ENCODE data around the gene TMEM14C. TPM values are rescaled to one million over a fixed set of nuclear protein-coding genes. Genes with fewer than 3 reads are reported as not detected.
"Not testable (repeated sequence)": the region's sequence is repeated elsewhere in the genome, so short reads cannot be mapped to it uniquely, and the experiment has no call there.

Gene TMEM14C
- polyA plus RNA-seq, 2 donors, result 82.7 to 84.9 TPM

DNA sequence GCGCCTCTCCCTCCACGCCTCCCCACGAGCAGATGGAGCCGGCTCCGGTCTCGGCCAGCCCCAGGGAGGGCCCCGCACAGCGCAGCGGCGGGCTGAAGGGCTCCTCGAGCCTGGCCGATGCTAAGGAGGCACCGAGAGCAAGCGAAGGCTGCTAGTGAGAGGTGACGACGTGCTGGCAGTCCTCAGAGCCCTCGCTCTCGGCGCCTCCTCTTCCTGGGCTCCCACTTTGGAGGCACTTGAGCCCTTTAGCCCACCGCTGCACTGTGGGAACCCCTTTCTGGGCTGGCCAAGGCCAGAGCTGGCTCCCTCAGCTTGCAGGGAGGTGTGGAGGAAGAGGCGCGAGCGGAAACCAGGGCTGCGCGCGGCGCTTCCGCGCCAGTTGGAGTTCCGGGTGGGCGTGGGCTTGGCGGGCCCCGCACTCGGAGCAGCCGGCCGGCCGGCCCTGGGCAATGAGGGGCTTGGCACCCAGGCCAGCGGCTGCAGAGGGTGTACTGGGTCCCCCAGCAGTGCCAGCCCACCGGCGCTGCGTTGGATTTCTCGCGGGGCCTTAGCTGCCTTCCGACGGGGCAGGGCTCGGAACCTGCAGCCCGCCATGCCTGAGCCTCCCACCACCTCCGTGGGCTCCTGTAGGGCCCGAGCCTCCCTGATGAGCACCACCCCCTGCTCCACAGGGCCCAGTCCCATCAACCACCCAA, 2.5 kb upstream of the TMEM14C start:
- H3K27me3 ChIP-seq (ENCODE audit: control insufficient read depth in 1 of 2, insufficient read depth in 2 of 2, low read length in 2 of 2), result no peaks in the 10 kb centered on the region
- 23 to 29% methylated on average over 42 to 49 of the region's 49 CpGs for WGBS, 2 donors
- no peaks in the 10 kb centered on the region for H3K9me3 ChIP-seq (ENCODE audit: control insufficient read depth in 2 of 2, insufficient read depth in 1 of 2, low read depth in 1 of 2, low read length in 1 of 2)
- H3K4me1 ChIP-seq (ENCODE audit: control insufficient read depth in 2 of 2, insufficient read depth in 2 of 2, low read length in 1 of 2), result peaks cover 2 to 3% of the 10 kb centered on the region in 2 donors
- peak overlapping the region; percentile 90 to 93 for H3K27ac ChIP-seq (ENCODE audit: low read depth in 2 of 2, low read length in 1 of 2)
- H3K4me3 ChIP-seq (ENCODE audit: low read depth in 1 of 2, low read length in 2 of 2), result peak overlapping the region; percentile 61 to 67
- no peaks in the 10 kb centered on the region for H3K36me3 ChIP-seq (ENCODE audit: control insufficient read depth in 2 of 2, insufficient read depth in 2 of 2, low read length in 1 of 2)

DNA sequence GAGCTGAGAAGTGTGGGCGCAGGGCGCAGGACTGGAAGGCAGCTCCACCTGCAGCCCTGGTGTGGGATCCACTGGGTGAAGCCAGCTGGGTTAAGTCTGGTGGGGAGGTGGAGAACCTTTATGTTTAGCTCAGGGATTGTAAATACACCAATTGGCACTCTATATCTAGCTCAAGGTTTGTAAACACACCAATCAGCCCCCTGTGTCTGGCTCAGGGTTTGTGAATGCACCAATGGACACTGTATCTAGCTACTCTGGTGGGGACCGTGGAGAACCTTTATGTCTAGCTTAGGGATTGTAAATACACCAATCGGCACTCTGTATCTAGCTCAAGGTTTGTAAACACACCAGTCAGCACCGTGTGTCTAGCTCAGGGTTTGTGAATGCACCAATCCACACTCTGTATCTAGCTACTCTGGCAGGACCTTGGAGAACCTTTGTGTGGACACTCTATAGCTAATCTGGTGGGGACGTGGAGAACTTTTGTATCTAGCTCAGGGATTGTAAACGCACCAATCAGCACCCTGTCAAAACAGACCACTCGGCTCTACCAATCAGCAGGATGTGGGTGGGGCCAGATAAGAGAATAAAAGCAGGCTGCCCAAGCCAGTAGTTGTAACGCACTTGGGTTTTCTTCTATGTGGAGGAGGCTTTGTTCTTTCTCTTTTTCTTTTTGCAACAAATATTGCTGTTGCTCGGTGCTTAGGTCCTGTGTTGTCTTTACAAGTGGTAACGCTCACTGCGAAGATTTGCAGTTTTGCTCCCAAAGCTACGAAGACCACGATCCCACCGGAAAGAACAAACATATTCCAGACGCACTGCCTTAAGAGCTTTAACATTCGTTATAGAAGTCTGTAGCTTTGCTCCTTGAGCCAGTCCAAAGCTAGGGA, 1.7 kb upstream of the TMEM14C start:
- 78 to 88% methylated on average over 17 of the region's 17 CpGs for WGBS, 2 donors

DNA sequence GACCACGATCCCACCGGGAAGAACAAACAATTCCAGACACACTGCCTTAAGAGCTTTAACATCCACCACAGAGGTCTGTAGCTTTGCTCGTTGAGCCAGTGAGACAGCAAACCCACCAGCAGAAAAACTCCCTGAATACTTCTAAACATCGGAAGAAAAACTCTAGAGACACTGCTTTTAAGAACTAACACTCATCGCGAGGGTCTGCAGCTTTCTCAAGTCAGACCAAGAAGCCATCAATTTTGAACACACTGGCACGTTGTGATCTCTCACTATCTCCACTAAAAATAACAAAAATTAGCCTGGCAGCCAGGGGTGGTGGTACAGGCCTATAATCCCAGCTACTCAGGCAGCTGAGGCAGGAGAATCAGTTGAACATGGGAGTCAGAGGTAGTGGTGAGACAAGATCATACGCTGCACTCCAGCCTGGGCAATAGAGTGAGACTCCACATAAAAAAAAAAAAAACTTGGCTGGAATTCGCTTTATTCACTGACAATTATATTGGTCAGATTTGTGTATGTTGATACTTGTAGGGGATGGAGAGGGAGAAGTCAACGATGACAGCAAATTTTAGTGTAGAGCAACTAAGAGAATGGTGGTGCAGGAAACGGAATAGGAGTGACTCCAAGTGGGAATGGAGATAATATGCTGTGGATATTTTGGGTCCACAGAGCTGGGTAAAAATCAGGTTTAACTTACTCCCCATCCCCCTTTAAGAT, 860 bp upstream of the TMEM14C start:
- Histone ChIP-seq H3K27ac (ENCODE audit: low read depth in 2 of 2, low read length in 1 of 2) (peak overlapping the region; percentile 88 to 91), H3K4me1 (ENCODE audit: control insufficient read depth in 2 of 2, insufficient read depth in 2 of 2, low read length in 1 of 2) (peaks cover 2 to 3% of the 10 kb centered on the region in 2 donors), H3K4me3 (ENCODE audit: low read depth in 1 of 2, low read length in 2 of 2) (peak overlapping the region; percentile 60 to 71), H3K36me3 (ENCODE audit: control insufficient read depth in 2 of 2, insufficient read depth in 2 of 2, low read length in 1 of 2) (no peaks in the 10 kb centered on the region), H3K9me3 (ENCODE audit: control insufficient read depth in 2 of 2, insufficient read depth in 1 of 2, low read depth in 1 of 2, low read length in 1 of 2) (no peaks in the 10 kb centered on the region), H3K27me3 (ENCODE audit: control insufficient read depth in 1 of 2, insufficient read depth in 2 of 2, low read length in 2 of 2) (no peaks in the 10 kb centered on the region)
- WGBS, 2 donors, result 73 to 76% methylated on average over 11 of the region's 11 CpGs

More for the DNA sequence above, 1.7 kb upstream of the TMEM14C start:
- Histone ChIP-seq H3K4me3 (ENCODE audit: low read depth in 1 of 2, low read length in 2 of 2) (peak overlapping the region; percentile 61 to 67), H3K27ac (ENCODE audit: low read depth in 2 of 2, low read length in 1 of 2) (peak overlapping the region; percentile 90 to 93)
- not testable (repeated sequence) for H3K4me1 ChIP-seq (ENCODE audit: control insufficient read depth in 2 of 2, insufficient read depth in 2 of 2, low read length in 1 of 2); H3K36me3 ChIP-seq (ENCODE audit: control insufficient read depth in 2 of 2, insufficient read depth in 2 of 2, low read length in 1 of 2); H3K27me3 ChIP-seq (ENCODE audit: control insufficient read depth in 1 of 2, insufficient read depth in 2 of 2, low read length in 2 of 2); H3K9me3 ChIP-seq (ENCODE audit: control insufficient read depth in 2 of 2, insufficient read depth in 1 of 2, low read depth in 1 of 2, low read length in 1 of 2)

DNA sequence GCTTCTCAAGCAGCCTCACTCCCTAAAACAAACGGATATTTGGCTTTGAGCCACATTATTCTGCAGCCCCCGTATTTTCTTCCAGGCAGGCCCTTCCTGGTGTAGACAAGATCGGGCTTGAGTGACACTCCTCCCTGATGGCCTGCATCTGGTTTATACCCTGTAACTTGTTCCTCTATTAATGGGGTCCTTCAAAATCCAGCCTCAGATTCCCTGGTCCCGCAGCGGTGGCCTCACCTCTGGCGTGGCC, 375 bp upstream of the TMEM14C start:
- Histone ChIP-seq H3K36me3 (ENCODE audit: control insufficient read depth in 2 of 2, insufficient read depth in 2 of 2, low read length in 1 of 2) (no peaks in the 10 kb centered on the region), H3K27ac (ENCODE audit: low read depth in 2 of 2, low read length in 1 of 2) (peak overlapping the region; percentile 88 to 91), H3K4me1 (ENCODE audit: control insufficient read depth in 2 of 2, insufficient read depth in 2 of 2, low read length in 1 of 2) (peaks cover 2 to 3% of the 10 kb centered on the region in 2 donors), H3K4me3 (ENCODE audit: low read depth in 1 of 2, low read length in 2 of 2) (peak overlapping the region; percentile 60 to 71), H3K9me3 (ENCODE audit: control insufficient read depth in 2 of 2, insufficient read depth in 1 of 2, low read depth in 1 of 2, low read length in 1 of 2) (no peaks in the 10 kb centered on the region), H3K27me3 (ENCODE audit: control insufficient read depth in 1 of 2, insufficient read depth in 2 of 2, low read length in 2 of 2) (no peaks in the 10 kb centered on the region)
- WGBS, 2 donors, result 1 to 2% methylated on average over 6 of the region's 6 CpGs

DNA sequence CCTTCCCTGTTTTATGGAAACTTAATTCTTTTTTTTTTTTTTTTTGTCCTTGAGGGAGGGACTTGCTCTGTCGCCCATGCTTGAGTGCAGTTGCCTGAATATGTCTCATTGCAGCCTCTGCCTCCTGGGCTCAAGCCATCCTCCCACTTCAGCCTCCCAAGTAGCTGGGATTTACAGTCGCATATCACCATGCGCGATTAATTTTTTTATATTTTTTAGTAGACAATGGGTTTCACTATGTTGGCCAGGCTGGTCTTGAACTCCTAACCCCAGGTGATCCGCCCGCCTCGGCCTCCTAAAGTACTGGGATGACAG, 654 bp downstream of the TMEM14C start:
- Histone ChIP-seq H3K4me3 (ENCODE audit: low read depth in 1 of 2, low read length in 2 of 2) (peak overlapping the region; percentile 60 to 71), H3K36me3 (ENCODE audit: control insufficient read depth in 2 of 2, insufficient read depth in 2 of 2, low read length in 1 of 2) (peaks cover 2 to 3% of the 10 kb centered on the region in 2 donors), H3K27me3 (ENCODE audit: control insufficient read depth in 1 of 2, insufficient read depth in 2 of 2, low read length in 2 of 2) (no peaks in the 10 kb centered on the region), H3K9me3 (ENCODE audit: control insufficient read depth in 2 of 2, insufficient read depth in 1 of 2, low read depth in 1 of 2, low read length in 1 of 2) (no peaks in the 10 kb centered on the region), H3K4me1 (ENCODE audit: control insufficient read depth in 2 of 2, insufficient read depth in 2 of 2, low read length in 1 of 2) (peaks cover 2 to 3% of the 10 kb centered on the region in 2 donors), H3K27ac (ENCODE audit: low read depth in 2 of 2, low read length in 1 of 2) (peak overlapping the region; percentile 88 to 91)
- 22 to 28% methylated on average over 7 of the region's 7 CpGs for WGBS, 2 donors

DNA sequence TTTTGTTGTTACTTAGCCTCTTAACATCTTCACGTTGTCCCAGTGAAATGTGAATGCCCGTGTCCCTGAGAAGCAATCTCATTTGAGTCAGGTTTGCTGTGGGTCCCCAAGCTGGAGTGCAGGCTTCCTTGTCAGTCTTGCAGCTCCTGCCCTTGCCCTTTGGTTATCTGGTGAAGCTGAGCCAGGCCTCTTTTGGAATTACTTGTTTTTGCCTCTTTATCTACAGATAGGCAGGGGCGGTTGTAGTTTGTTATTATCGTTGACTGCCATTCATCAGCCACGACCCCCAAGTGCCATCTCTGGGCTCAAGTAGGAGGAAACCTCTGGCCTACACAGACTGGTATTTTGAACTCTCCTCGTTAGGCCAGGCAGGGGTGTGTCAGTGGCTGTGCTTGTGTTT, 2.2 kb downstream of the TMEM14C start:
- H3K36me3 ChIP-seq (ENCODE audit: control insufficient read depth in 2 of 2, insufficient read depth in 2 of 2, low read length in 1 of 2), result peaks cover 3 to 5% of the 10 kb centered on the region in 2 donors
- 70 to 82% methylated on average over 6 of the region's 6 CpGs for WGBS, 2 donors
- H3K9me3 ChIP-seq (ENCODE audit: control insufficient read depth in 2 of 2, insufficient read depth in 1 of 2, low read depth in 1 of 2, low read length in 1 of 2), result no peaks in the 10 kb centered on the region
- H3K27me3 ChIP-seq (ENCODE audit: control insufficient read depth in 1 of 2, insufficient read depth in 2 of 2, low read length in 2 of 2), result no peaks in the 10 kb centered on the region
- H3K27ac ChIP-seq (ENCODE audit: low read depth in 2 of 2, low read length in 1 of 2), result no peak overlapping the region
- H3K4me1 ChIP-seq (ENCODE audit: control insufficient read depth in 2 of 2, insufficient read depth in 2 of 2, low read length in 1 of 2), result peaks cover 2 to 3% of the 10 kb centered on the region in 2 donors
- H3K4me3 ChIP-seq (ENCODE audit: low read depth in 1 of 2, low read length in 2 of 2), result no peak overlapping the region

DNA sequence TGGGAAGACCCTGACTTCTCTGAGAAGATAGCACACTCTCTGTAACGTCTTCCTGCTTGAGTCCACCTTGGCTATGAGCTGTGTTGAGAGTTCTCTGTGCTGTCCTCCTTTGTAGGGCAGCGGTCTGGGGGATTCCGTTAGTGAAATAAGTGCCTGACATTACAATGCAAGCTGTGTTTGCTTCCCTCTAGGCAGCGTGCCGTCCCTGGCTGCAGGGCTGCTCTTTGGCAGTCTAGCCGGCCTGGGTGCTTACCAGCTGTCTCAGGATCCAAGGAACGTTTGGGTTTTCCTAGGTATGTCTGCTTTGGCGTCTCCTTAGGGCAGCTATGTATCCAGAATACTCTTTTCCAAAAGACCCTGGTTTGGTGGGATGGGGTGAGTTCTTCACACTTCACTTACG, 2.8 kb downstream of the TMEM14C start:
- Histone ChIP-seq H3K9me3 (ENCODE audit: control insufficient read depth in 2 of 2, insufficient read depth in 1 of 2, low read depth in 1 of 2, low read length in 1 of 2) (no peaks in the 10 kb centered on the region), H3K4me3 (ENCODE audit: low read depth in 1 of 2, low read length in 2 of 2) (no peak overlapping the region), H3K27ac (ENCODE audit: low read depth in 2 of 2, low read length in 1 of 2) (no peak overlapping the region), H3K4me1 (ENCODE audit: control insufficient read depth in 2 of 2, insufficient read depth in 2 of 2, low read length in 1 of 2) (peaks cover 2 to 3% of the 10 kb centered on the region in 2 donors), H3K36me3 (ENCODE audit: control insufficient read depth in 2 of 2, insufficient read depth in 2 of 2, low read length in 1 of 2) (peaks cover 3 to 5% of the 10 kb centered on the region in 2 donors), H3K27me3 (ENCODE audit: control insufficient read depth in 1 of 2, insufficient read depth in 2 of 2, low read length in 2 of 2) (no peaks in the 10 kb centered on the region)
- 80 to 82% methylated on average over 9 of the region's 9 CpGs for whole genome bisulfite sequencing, 2 donors

DNA sequence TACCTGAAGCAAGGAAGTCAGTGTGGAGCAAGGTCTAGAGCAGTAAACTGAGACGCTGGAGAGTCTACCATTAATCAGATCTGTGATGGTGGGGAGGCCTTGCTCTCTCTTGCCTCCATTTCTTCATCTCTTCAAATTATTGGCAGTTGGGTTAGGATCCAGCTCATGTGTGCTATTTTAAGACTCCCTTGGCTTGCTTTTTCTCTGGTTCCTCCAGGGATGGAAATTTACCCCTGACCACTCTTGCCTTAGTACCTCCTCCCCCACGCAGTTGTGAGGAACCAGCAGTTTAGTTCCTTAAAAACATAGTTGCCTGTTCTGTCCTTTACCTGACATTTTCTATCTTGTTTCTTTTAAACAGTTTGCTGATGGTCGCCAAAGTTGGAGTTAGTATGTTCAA, 7.4 kb downstream of the TMEM14C start:
- H3K9me3 ChIP-seq (ENCODE audit: control insufficient read depth in 2 of 2, insufficient read depth in 1 of 2, low read depth in 1 of 2, low read length in 1 of 2), result no peaks in the 10 kb centered on the region
- no peaks in the 10 kb centered on the region for H3K27me3 ChIP-seq (ENCODE audit: control insufficient read depth in 1 of 2, insufficient read depth in 2 of 2, low read length in 2 of 2)
- no peak overlapping the region for H3K27ac ChIP-seq (ENCODE audit: low read depth in 2 of 2, low read length in 1 of 2)
- 80 to 86% methylated on average over 3 of the region's 3 CpGs for WGBS, 2 donors
- no peaks in the 10 kb centered on the region for H3K4me1 ChIP-seq (ENCODE audit: control insufficient read depth in 2 of 2, insufficient read depth in 2 of 2, low read length in 1 of 2)
- no peak overlapping the region for H3K4me3 ChIP-seq (ENCODE audit: low read depth in 1 of 2, low read length in 2 of 2)
- H3K36me3 ChIP-seq (ENCODE audit: control insufficient read depth in 2 of 2, insufficient read depth in 2 of 2, low read length in 1 of 2), result peaks cover 3 to 12% of the 10 kb centered on the region in 2 donors

DNA sequence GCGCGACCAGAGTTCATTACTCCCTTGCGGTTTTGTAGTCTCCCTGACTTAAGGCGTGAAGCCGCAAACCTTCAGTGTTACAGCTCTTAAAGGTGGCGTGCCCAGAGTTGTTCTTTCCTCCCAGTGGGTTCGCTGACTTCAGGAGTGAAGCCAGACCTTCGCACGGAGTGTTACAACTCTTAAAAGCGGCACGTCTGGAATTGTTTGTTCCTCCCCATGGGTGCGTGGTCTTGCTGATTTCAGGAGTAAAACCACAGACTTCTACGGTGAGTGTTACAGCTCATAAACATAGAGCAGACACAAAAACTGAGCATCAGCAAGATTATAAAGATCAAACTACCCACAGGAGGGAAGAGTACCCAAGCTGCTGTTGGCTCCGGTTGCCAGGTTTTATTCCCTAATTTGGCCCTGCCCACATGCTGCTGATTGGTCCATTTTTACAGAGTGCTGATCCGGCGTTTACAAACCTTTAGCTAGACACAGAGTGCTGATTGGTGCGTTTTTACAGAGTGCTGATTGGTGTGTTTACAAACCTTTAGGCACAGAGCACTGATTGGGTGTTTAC, 10.4 kb downstream of the TMEM14C start:
- Histone ChIP-seq H3K27me3 (ENCODE audit: control insufficient read depth in 1 of 2, insufficient read depth in 2 of 2, low read length in 2 of 2) (no peaks in the 10 kb centered on the region), H3K36me3 (ENCODE audit: control insufficient read depth in 2 of 2, insufficient read depth in 2 of 2, low read length in 1 of 2) (peaks cover 0 to 12% of the 10 kb centered on the region in 2 donors), H3K27ac (ENCODE audit: low read depth in 2 of 2, low read length in 1 of 2) (no peak overlapping the region), H3K9me3 (ENCODE audit: control insufficient read depth in 2 of 2, insufficient read depth in 1 of 2, low read depth in 1 of 2, low read length in 1 of 2) (no peaks in the 10 kb centered on the region), H3K4me1 (ENCODE audit: control insufficient read depth in 2 of 2, insufficient read depth in 2 of 2, low read length in 1 of 2) (no peaks in the 10 kb centered on the region), H3K4me3 (ENCODE audit: low read depth in 1 of 2, low read length in 2 of 2) (no peak overlapping the region)
- 90 to 94% methylated on average over 17 of the region's 17 CpGs for WGBS, 2 donors

Measured in esophagus (tissue), 2 donors.